CD4-positive, alpha-beta T cell (primary cell): Measurements from ENCODE around the gene XPNPEP2. TPM values are rescaled to one million over a fixed set of nuclear protein-coding genes. Genes with fewer than 3 reads are reported as not detected.
"Not testable (repeated sequence)": the region's sequence is repeated elsewhere in the genome, so short reads cannot be mapped to it uniquely, and the experiment has no call there.

Source experiments
- ATAC-seq: fragments of 200-7000 bp; cut with Tn5 transposase; one replicate; pipeline ENCODE4 v1.10.0; 2022; ENCODE audit warnings: mild to moderate bottlenecking; ENCODE audit not compliant: poor library complexity
- CTCF ChIA-PET: fragments of 350-600 bp; sonication (Branson Sonifier 250); formaldehyde crosslinking; loops from one replicate; lab custom pipeline; 2021; ENCODE audit warnings: antibody characterized with exemption, inconsistent platforms; lab: Charles Lee
- POLR2A ChIA-PET: fragments of 350-600 bp; sonication (Branson Sonifier 250); formaldehyde crosslinking; loops from one replicate; lab custom pipeline; 2021; ENCODE audit warnings: antibody characterized with exemption, inconsistent platforms; lab: Charles Lee
- DNase-seq, 14 experiments: peaks; one replicate each; pipeline ENCODE4 v3.0.0-alpha.2; 2013 to 2020; ENCODE audit warnings: mixed read lengths in 2 of 14
- H3K27ac ChIP-seq, 2 donors: one replicate each; pipeline versions ENCODE4 v1.5.1 to v1.7.0; 2013; ENCODE audit warnings: low read length in 2 of 2, low read depth in 1 of 2, mild to moderate bottlenecking in 1 of 2
- H3K27me3 ChIP-seq, 2 experiments: 1 replicate in 1 of 2; 2 replicates in 1 of 2; pipeline versions ENCODE4 v1.6.1 to v1.7.0; 2013; ENCODE audit warnings: low read length in 2 of 2, control low read depth in 1 of 2, mild to moderate bottlenecking in 1 of 2, moderate library complexity in 1 of 2; ENCODE audit not compliant: insufficient read depth in 2 of 2, control insufficient read depth in 1 of 2
- H3K36me3 ChIP-seq: one replicate; pipeline ENCODE4 v1.6.1; 2013; ENCODE audit warnings: low read length, control low read depth; ENCODE audit not compliant: insufficient read depth
- H3K4me1 ChIP-seq: one replicate; pipeline ENCODE4 v1.6.1; 2013; ENCODE audit warnings: low read length, control low read depth; ENCODE audit not compliant: insufficient read depth
- H3K4me3 ChIP-seq: one replicate; pipeline ENCODE4 v1.5.1; 2013; ENCODE audit warnings: mild to moderate bottlenecking, low read length, moderate library complexity
- H3K9me3 ChIP-seq, 2 experiments: 1 replicate in 1 of 2; 2 replicates in 1 of 2; pipeline versions ENCODE4 v1.6.1 to v1.7.0; 2013; ENCODE audit warnings: low read length in 2 of 2, mild to moderate bottlenecking in 2 of 2, control low read depth in 1 of 2, moderate library complexity in 1 of 2; ENCODE audit not compliant: control insufficient read depth in 1 of 2, insufficient read depth in 1 of 2
- H3K27ac Mint-ChIP-seq: one replicate; pipeline ENCODE4 v1.8.0; 2020; ENCODE audit warnings: mixed read lengths
- H3K27me3 Mint-ChIP-seq: one replicate; pipeline ENCODE4 v1.8.0; 2021; ENCODE audit warnings: mixed read lengths
- H3K36me3 Mint-ChIP-seq: one replicate; pipeline ENCODE4 v1.8.0; 2021; ENCODE audit warnings: low read depth, mixed read lengths
- H3K4me1 Mint-ChIP-seq: one replicate; pipeline ENCODE4 v1.8.0; 2021; ENCODE audit warnings: low read depth, mixed read lengths
- H3K4me3 Mint-ChIP-seq: one replicate; pipeline ENCODE4 v1.8.0; 2020; ENCODE audit warnings: mild to moderate bottlenecking, mixed read lengths
- H3K9me3 Mint-ChIP-seq: one replicate; pipeline ENCODE4 v1.8.0; 2020; ENCODE audit warnings: mixed read lengths
- intact Hi-C, 2 experiments: fragments of 100-400 bp; cut with DNase I in 1 of 2; cut with micrococcal nuclease in 1 of 2; formaldehyde crosslinking; loops; one replicate each; pipeline versions ENCODE4 v1.15.1 to v1.9.0; 2023 to 2025; cut with DNase I, micrococcal nuclease
- total RNA-seq, 174 experiments: library from RNA in 2 of 174; stranded (reverse) in 2 of 174; gene quantifications; one replicate each; pipeline ENCODE4 v1.2.3 and lab custom pipeline; 2021 to 2026
- TF ChIP-seq, protein P1 (sequence below): fragments of 200-600 bp; IDR thresholded peaks from one replicate; pipeline ENCODE4 v1.8.0; 2022; ENCODE audit warnings: antibody characterized with exemption, mild to moderate bottlenecking

Gene XPNPEP2
- total RNA-seq, 2 experiments from 2014 or later, result 0.16 to 0.17 TPM

DNA sequence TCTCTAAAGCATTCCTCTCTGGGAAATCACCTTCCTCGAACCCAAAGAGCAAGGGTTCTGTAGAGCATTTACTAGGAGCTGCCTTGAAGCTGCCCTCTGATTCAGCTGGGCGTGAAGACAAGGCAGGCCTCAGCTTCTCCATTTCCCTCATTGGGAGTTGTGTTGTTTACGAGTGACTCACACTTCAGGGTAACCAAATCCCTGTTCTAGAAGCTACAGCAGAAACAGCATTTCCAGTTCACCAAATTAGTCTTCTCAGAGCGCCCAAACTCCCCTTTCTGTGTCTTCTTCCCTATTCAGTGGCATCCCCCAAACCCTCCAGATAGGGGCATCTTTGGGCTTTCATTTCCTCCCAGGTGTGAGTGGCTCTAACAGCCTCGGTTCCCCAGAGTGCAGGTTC is 863 bp upstream of the XPNPEP2 start:
- Mint-ChIP-seq H3K9me3 (no peaks in the 10 kb centered on the region), H3K27me3 (no peaks in the 10 kb centered on the region), H3K27ac (no peak overlapping the region), H3K4me1 (peaks cover 38% of the 10 kb centered on the region), H3K36me3 (no peaks in the 10 kb centered on the region), H3K4me3 (no peak overlapping the region)
- TF ChIP-seq, protein P1, sequence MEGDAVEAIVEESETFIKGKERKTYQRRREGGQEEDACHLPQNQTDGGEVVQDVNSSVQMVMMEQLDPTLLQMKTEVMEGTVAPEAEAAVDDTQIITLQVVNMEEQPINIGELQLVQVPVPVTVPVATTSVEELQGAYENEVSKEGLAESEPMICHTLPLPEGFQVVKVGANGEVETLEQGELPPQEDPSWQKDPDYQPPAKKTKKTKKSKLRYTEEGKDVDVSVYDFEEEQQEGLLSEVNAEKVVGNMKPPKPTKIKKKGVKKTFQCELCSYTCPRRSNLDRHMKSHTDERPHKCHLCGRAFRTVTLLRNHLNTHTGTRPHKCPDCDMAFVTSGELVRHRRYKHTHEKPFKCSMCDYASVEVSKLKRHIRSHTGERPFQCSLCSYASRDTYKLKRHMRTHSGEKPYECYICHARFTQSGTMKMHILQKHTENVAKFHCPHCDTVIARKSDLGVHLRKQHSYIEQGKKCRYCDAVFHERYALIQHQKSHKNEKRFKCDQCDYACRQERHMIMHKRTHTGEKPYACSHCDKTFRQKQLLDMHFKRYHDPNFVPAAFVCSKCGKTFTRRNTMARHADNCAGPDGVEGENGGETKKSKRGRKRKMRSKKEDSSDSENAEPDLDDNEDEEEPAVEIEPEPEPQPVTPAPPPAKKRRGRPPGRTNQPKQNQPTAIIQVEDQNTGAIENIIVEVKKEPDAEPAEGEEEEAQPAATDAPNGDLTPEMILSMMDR, result no peak
- CTCF ChIA-PET, result no interaction called here
- no peak for ATAC-seq
- no peak overlapping the region for H3K27ac ChIP-seq
- no peaks in the 10 kb centered on the region for H3K27me3 ChIP-seq
- peaks cover 44% of the 10 kb centered on the region for H3K4me1 ChIP-seq
- POLR2A ChIA-PET, result interaction anchor here (1.5 kb wide), 1 partner anchor 42 kb away, joined by 3 read pairs; the partner anchor contains the start of gene SASH3
- intact Hi-C loops, result loop anchor here in 1 of 2 experiments (10.0 kb wide), 1 partner anchor 47 kb away; no protein-coding TSS in a partner anchor
- no peaks in the 10 kb centered on the region for H3K36me3 ChIP-seq
- H3K9me3 ChIP-seq, result no peaks in the 10 kb centered on the region
- no peak overlapping the region for H3K4me3 ChIP-seq
- peak in 2 of 14 experiments; percentile 31 to 48 for DNase-seq

GRCh38 chrX:129739578-129739977 is 799 bp downstream of the XPNPEP2 start:
- no peaks in the 10 kb centered on the region for H3K36me3 Mint-ChIP-seq
- H3K27ac Mint-ChIP-seq, result no peak overlapping the region
- Histone ChIP-seq H3K27me3 (no peaks in the 10 kb centered on the region), H3K4me3 (no peak overlapping the region), H3K9me3 (no peaks in the 10 kb centered on the region), H3K4me1 (peaks cover 57% of the 10 kb centered on the region), H3K36me3 (no peaks in the 10 kb centered on the region), H3K27ac (no peak overlapping the region)
- ChIA-PET POLR2A (no interaction called here), CTCF (no interaction called here)
- ATAC-seq (no peak), DNase-seq (no peak)
- H3K9me3 Mint-ChIP-seq, result no peaks in the 10 kb centered on the region
- intact Hi-C loops, result loop anchor here in 1 of 2 experiments (10.0 kb wide), 1 partner anchor 45 kb away; no protein-coding TSS in a partner anchor
- TF ChIP-seq, protein P1, result no peak
- H3K4me3 Mint-ChIP-seq, result no peak overlapping the region
- H3K4me1 Mint-ChIP-seq, result peaks cover 53% of the 10 kb centered on the region
- no peaks in the 10 kb centered on the region for H3K27me3 Mint-ChIP-seq

GRCh38 chrX:129741880-129742758 is 3.3 kb downstream of the XPNPEP2 start:
- Histone ChIP-seq H3K27me3 (no peaks in the 10 kb centered on the region), H3K4me1 (peaks cover 55% of the 10 kb centered on the region), H3K27ac (no peak overlapping the region), H3K4me3 (no peak overlapping the region), H3K36me3 (no peaks in the 10 kb centered on the region), H3K9me3 (no peaks in the 10 kb centered on the region)
- ChIA-PET POLR2A (interaction anchor here (1.0 kb wide), 1 partner anchor 40 kb away, joined by 4 read pairs; no protein-coding TSS in a partner anchor), CTCF (no interaction called here)
- intact Hi-C loops, result loop anchor here in 1 of 2 experiments (5.0 kb wide), 1 partner anchor 40 kb away; no protein-coding TSS in a partner anchor
- H3K27me3 Mint-ChIP-seq, result no peaks in the 10 kb centered on the region
- H3K4me1 Mint-ChIP-seq, result peaks cover 45% of the 10 kb centered on the region
- no peak overlapping the region for H3K4me3 Mint-ChIP-seq
- DNase-seq (no peak), ATAC-seq (no peak)
- TF ChIP-seq, protein P1, result no peak
- no peaks in the 10 kb centered on the region for H3K9me3 Mint-ChIP-seq
- no peak overlapping the region for H3K27ac Mint-ChIP-seq
- H3K36me3 Mint-ChIP-seq, result no peaks in the 10 kb centered on the region

DNA sequence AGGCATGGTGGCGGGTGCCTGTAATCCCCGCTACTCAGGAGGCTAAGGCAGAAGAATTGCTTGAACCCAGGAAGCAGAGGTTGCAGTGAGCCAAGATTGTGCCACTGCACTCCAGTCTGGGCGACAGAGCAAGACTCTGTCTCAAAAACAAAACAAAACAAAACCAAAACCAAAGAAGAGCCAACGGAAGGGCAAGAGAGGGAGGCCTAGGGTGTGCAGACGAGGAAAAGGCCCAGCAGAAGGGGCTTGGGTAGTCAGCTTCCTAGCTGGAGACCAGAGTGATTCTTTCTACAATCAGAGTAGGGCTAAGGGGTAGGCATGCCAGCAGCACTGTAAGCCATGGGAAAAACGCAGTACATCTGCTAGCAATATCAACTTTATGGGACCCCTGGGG is 4.0 kb downstream of the XPNPEP2 start:
- H3K9me3 Mint-ChIP-seq, DNase-seq, H3K36me3 ChIP-seq, H3K9me3 ChIP-seq, POLR2A ChIA-PET, H3K27me3 ChIP-seq, ATAC-seq, H3K36me3 Mint-ChIP-seq, H3K27ac Mint-ChIP-seq, H3K27ac ChIP-seq, H3K27me3 Mint-ChIP-seq, H3K4me3 Mint-ChIP-seq, H3K4me3 ChIP-seq, CTCF ChIA-PET: not testable (repeated sequence)
- peaks cover 49% of the 10 kb centered on the region for H3K4me1 ChIP-seq
- peaks cover 44% of the 10 kb centered on the region for H3K4me1 Mint-ChIP-seq
- intact Hi-C loops, result loop anchor here in 1 of 2 experiments (5.0 kb wide), 1 partner anchor 40 kb away; no protein-coding TSS in a partner anchor
